Fibroblast of villous mesenchyme (primary cell): ENCODE data around the gene ACAN. TPM values are rescaled to one million over a fixed set of nuclear protein-coding genes. Genes with fewer than 3 reads are reported as not detected.

Experiments used
- DNase-seq: peaks from one replicate; pipeline ENCODE4 v3.0.0-alpha.2; 2010; ENCODE audit warnings: low read depth
- H3K4me3 ChIP-seq: 2 replicates; pipeline ENCODE4 v1.5.1; 2011; ENCODE audit warnings: low read depth, mild to moderate bottlenecking, low read length
- CTCF ChIP-seq: IDR thresholded peaks from 2 replicates; pipeline ENCODE4 v1.5.1; 2012; ENCODE audit warnings: low read depth, mild to moderate bottlenecking, low read length; ENCODE audit not compliant: insufficient read depth
- total RNA-seq: library from RNA; depleted of rRNA; stranded (reverse); fragments of >200 nt; gene quantifications from 2 replicates; pipeline ENCODE4 v1.2.3, GENCODE V29; 2012

Gene ACAN
- total RNA-seq, 1 donor, result not detected

- TF ChIP-seq CTCF, result peak; percentile 99
- no peak overlapping the region for H3K4me3 ChIP-seq
- DNase-seq, result peak; percentile 81
Observed at GRCh38 chr15:88904624-88905327, 101.5 kb downstream of the ACAN start.

GRCh38 chr15:88905576-88905975 lies 102.3 kb downstream of the ACAN start:
- no peak overlapping the region for H3K4me3 ChIP-seq
- TF ChIP-seq CTCF, result no peak
- DNase-seq, result no peak

GRCh38 chr15:88906130-88906529 lies 102.9 kb downstream of the ACAN start:
- TF ChIP-seq CTCF, result no peak
- no peak overlapping the region for H3K4me3 ChIP-seq
- DNase-seq, result no peak

- TF ChIP-seq CTCF, result no peak
- no peak for DNase-seq
- H3K4me3 ChIP-seq, result no peak overlapping the region
Observed at GRCh38 chr15:88906551-88906950, 103.3 kb downstream of the ACAN start.

GRCh38 chr15:88907111-88907510 lies 103.9 kb downstream of the ACAN start:
- no peak for TF ChIP-seq CTCF
- H3K4me3 ChIP-seq, result no peak overlapping the region
- DNase-seq, result no peak

- DNase-seq, result no peak
- no peak for TF ChIP-seq CTCF
- no peak overlapping the region for H3K4me3 ChIP-seq
Observed at GRCh38 chr15:88908123-88908522, 104.9 kb downstream of the ACAN start.
